Hindlimb muscle (tissue), 1 donor: ENCODE data around the gene DCAF11. TPM values are rescaled to one million over a fixed set of nuclear protein-coding genes. Genes with fewer than 3 reads are reported as not detected.

ENCODE experiments used
- DNase-seq: peaks from one replicate; pipeline ENCODE4 v3.0.0-alpha.2; 2013
- polyA plus RNA-seq: library from polyadenylated mRNA; unstranded; fragments of 120-200 nt; gene quantifications from one replicate; pipeline ENCODE4 v1.2.1, GENCODE V29; 2013; ENCODE audit not compliant: insufficient read length

DCAF11 gene
- polyA plus RNA-seq, 1 donor: 48.2 TPM

DNA sequence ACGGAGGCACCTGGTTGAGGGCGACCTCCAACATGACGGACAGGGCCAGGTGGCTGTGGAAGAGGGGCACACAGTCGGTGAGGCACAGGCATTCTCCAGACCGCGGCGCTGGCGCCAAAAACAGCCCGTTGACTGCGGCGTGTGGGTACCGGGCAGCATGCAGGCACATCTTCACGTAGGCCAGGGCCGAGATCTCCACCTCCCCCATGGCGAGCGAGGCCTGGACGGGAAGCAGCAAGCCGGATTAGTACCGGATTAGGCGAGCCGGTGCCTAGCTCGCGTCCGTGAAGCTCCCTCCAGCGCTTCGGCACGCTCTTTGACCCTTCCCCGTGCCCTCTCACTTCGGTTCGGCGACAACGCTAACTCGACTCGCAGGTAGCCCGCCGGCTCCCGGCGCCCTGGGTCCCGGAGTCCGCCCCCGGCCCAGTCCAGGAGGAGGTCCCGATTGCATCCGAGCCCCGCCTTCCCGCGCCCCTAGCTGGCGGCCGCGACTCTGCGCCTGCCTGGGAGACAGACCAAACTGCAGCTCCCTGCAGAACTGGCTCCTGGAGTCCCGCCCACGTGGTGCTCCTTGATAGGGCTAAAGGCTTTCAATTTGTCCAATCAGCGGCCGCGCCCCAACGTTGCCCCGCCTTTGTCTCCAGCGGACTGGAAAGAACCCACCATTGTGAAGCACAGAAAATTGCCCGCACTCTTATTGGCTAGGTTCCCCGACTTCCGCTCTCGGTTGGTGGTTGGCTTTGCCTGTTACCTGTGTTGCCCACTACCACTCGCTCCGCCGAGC is 26.7 kb downstream of the DCAF11 start, which contains the start of gene EMC9:
TSS of gene EMC9 (minus strand) at position 495 of the 784 bp plus-strand sequence. CDS start at position 208, 287 bp downstream.
- peak; percentile 99 for DNase-seq

- DNase-seq: no peak
Observed at GRCh38 chr14:24143511-24143910, 28.9 kb downstream of the DCAF11 start.

DNA sequence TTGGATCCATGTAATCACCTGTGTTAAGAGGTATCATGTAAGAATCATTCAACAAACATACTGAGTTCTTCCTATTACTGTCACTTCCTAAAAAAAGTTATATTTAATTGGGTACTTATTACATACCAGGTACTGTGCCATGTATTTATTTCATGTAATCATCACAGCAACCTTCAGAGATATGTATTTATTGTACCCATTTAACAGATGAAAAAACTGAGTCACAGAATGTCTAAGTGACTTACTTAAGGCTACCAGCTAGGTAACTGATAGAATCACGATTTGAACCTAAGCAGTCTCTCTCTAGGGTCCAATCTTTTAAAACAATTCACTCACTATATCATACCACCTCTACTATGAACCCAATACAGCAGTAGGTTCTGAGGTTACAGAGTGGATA is 29.9 kb downstream of the DCAF11 start:
- no peak for DNase-seq

GRCh38 chr14:24145219-24145618 is 30.6 kb downstream of the DCAF11 start:
- DNase-seq: no peak

DNA sequence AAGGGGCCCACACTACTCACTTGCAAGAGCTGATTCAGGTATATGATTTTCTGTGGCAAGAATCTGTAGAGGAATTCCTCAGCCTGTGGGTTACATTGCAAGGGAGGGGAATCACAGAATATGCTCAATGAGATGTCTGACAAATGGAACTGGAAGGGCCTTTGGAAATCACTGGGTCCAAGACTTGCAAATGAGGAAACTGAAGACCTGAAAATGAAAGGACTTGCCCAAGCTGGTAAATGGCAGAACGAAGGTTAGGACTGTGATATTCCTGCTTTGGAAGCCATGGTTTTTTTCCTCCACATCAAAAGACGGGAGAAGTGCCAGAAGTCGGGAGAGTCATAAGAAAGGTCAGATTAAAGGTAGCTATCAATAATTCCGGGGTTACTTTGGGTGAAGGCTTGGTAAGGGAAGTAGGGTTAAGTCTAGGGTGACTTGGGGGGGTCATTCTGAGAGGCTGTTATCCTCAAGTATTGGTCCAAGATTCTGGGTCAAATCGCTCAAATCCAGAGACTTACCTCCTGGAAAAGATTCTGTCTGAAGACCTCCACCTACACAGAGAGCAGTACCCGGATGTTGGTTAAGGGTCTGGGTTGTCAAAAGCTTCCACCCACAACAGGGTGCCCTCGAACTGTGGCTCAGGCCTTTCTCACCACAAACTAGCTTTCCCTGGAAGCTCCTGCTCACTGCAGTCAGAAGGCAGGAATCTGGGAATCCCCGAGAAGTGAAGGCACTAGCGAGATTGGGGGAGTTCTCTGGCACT is 31.3 kb downstream of the DCAF11 start:
- no peak for DNase-seq

- DNase-seq: peak; percentile 92
Observed at GRCh38 chr14:24146453-24146977, 31.9 kb downstream of the DCAF11 start, which contains the start of gene PSME2. TSS of gene PSME2 (minus strand) at chr14:24146610. CDS start at chr14:24146581, 29 bp downstream.

DNA sequence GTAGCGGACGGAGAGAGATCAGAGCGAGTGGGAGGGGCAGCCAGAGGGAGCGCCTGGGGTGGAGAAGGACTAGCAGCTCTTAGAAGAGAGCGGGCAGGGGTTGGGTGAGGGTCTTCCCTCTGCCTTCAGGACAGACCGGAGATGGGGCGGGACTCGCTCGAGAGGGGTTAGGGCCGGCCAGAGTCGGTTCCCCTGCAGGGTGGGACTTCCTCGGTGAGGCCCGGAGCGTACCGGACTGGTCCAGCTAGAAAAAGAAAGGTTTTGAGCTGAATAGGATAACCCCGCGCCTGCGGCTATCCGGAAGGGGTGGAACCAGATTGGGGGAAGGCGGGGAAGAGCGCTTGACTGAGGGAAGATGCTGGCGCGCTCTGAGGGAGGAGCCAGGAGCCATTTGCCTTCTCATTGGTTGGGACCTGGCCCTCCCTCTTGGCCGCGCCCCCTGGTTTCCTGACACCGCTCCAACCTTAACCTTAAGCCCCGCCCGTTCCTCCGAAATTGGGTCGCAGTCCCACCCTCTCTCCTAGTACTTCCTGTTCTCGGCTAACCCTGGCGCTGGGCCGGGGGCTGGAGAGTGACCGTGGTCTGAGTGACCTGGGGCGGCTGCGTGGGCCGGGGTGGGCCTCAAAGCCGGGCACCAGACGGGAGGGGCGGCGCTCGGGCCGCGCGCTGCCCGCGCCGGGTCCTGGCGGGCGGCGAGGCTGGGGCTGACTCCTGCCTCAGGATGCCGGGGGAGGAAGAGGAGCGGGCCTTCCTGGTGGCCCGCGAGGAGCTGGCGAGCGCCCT is 32.6 kb downstream of the DCAF11 start, which contains the start of gene RNF31:
TSS of gene RNF31 (plus strand) at position 521 of the 783 bp plus-strand sequence. CDS start at position 722, 201 bp downstream.
- DNase-seq: peak; percentile 99

DNA sequence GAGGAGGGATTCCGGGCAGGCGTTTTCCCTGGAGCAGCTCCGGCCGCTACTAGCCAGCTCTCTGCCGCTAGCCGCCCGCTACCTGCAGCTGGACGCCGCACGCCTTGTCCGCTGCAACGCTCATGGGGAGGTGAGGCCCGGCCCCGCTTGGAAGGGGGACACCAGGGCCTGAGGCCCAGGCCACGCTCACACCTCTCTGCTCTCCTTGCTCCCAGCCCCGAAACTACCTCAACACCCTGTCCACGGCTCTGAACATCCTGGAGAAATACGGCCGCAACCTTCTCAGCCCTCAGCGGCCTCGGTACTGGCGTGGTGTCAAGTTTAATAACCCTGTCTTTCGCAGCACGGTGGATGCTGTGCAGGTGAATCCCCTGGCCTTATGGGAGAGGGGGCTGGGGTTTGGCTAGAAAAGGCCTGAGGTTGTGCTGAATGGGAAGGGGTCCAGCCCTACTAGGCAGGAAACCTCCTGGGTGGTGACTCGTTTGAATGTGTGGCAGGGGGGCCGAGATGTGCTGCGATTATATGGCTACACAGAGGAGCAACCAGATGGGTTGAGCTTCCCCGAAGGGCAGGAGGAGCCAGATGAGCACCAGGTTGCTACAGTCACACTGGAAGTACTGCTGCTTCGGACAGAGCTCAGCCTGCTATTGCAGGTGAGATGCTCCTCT is 33.3 kb downstream of the DCAF11 start:
- peak; percentile 36 for DNase-seq

GRCh38 chr14:24149302-24149969 is 34.9 kb downstream of the DCAF11 start:
- no peak for DNase-seq

GRCh38 chr14:24150061-24150460 is 35.5 kb downstream of the DCAF11 start:
- no peak for DNase-seq

DNA sequence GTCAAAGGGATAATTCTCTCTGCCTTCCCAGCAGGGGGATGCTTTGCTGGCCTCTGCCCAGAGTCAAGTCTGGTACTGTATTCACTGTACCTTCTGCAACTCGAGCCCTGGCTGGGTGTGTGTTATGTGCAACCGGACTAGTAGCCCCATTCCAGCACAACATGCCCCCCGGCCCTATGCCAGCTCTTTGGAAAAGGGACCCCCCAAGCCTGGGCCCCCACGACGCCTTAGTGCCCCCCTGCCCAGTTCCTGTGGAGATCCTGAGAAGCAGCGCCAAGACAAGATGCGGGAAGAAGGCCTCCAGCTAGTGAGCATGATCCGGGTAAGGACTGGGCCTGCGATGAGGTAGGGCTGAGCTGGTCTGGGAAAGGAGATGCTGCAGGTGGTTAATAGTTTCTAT is 36.0 kb downstream of the DCAF11 start:
- DNase-seq: no peak

- no peak for DNase-seq
Observed at GRCh38 chr14:24150993-24151392, 36.4 kb downstream of the DCAF11 start.

DNA sequence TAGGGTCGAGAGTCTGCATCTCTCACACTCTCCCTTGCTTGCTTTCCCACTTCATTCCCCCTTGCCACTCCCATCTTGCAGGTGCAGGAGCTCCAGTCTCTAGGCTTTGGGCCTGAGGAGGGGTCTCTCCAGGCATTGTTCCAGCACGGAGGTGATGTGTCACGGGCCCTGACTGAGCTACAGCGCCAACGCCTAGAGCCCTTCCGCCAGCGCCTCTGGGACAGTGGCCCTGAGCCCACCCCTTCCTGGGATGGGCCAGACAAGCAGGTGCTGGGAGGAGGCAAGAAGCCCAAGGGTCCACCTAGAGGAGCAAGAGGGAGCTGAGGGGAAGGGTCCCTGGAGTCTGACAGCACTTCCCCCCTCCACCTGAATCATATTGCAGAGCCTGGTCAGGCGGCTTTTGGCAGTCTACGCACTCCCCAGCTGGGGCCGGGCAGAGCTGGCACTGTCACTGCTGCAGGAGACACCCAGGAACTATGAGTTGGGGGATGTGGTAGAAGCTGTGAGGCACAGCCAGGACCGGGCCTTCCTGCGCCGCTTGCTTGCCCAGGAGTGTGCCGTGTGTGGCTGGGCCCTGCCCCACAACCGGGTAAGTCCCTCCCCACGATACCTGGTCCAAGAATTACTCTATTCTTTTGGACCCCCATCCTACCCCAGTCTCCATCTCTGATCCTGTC is 37.0 kb downstream of the DCAF11 start:
- no peak for DNase-seq

GRCh38 chr14:24155100-24155499 is 40.5 kb downstream of the DCAF11 start:
- no peak for DNase-seq

DNA sequence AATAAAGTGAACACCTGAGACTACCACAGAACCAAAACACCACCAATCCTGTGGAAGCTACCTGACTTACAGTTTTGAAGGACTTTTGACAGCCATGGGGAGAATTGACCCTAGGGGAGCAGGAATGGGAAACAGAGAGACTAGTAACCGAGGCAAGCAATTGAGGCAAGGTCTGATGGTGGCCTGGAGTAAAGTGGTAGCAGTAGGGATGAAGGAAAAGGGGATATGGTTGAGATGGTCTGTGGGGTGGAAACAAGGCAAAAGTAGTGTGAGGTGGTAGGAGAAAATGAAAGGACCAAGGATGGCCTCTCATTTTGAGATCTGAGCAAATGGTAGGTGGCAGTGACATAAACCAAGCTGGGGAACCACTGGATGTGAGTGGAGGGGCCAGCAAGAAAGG is 42.3 kb downstream of the DCAF11 start:
- no peak for DNase-seq

- no peak for DNase-seq
Observed at GRCh38 chr14:24157331-24157730, 42.8 kb downstream of the DCAF11 start.

DNA sequence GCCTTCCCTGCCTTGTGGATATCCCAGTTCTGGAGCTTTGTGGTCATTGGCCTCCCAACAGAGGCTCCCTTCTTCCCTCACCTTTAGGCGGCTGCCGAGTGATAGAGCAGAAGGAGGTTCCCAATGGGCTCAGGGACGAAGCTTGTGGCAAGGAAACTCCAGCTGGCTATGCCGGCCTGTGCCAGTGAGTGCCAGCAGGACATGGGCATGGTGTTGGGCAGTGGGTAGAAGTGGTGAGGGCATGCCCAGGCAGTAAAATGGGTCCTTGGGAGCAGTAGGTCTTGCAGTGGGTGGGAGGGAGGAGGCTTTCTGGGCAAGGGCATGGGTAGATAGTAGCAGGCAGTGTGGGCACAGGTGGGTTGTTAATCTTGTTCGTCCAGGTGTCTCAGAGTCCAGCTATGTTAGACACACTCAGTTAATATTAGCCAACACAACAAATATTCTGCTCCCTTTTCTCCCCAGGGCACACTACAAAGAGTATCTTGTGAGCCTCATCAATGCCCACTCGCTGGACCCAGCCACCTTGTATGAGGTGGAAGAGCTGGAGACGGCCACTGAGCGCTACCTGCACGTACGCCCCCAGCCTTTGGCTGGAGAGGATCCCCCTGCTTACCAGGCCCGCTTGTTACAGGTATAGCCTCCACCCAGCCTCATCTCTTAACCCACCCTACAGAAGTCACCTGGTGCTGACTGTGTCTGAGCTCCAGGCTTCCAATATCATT is 45.4 kb downstream of the DCAF11 start:
- DNase-seq: no peak

GRCh38 chr14:24160499-24160849 is 45.9 kb downstream of the DCAF11 start:
- no peak for DNase-seq

GRCh38 chr14:24160850-24161804 is 46.5 kb downstream of the DCAF11 start, which contains the start of gene IRF9:
TSS of gene IRF9 (plus strand) at chr14:24161265. CDS start at chr14:24162145, 880 bp downstream.
- DNase-seq: peak; percentile 94
